Mammary epithelial cell (primary cell): ENCODE results near the gene IFT122.

Source experiments
- CTCF ChIP-seq, 2 donors: IDR thresholded peaks in 1 of 2; conservative IDR thresholded peaks in 1 of 2; 2 replicates each; pipeline ENCODE4 v1.5.1; 2011 to 2012; ENCODE audit warnings: inconsistent platforms in 2 of 2, low read length in 2 of 2, mild to moderate bottlenecking in 2 of 2, control low read depth in 1 of 2, low read depth in 1 of 2; ENCODE audit not compliant: insufficient read depth in 1 of 2; ENCODE audit errors: extremely low read depth in 1 of 2
- EZH2 ChIP-seq: IDR thresholded peaks from 2 replicates; pipeline ENCODE4 v1.6.1; 2012; ENCODE audit warnings: low read length, inconsistent platforms, borderline replicate concordance

GRCh38 chr3:129442947-129443346, 2.9 kb downstream of the IFT122 start:
- TF ChIP-seq CTCF (conservative IDR thresholded peaks at IDR 0.05 in 1 of 2, IDR thresholded peaks at IDR 0.05 in 1 of 2; ENCODE audit: extremely low read depth in 1 of 2, insufficient read depth in 1 of 2, low read depth in 1 of 2, low read length in 2 of 2) (no peak), EZH2 (no peak)
